ENCODE results near the gene ZNF214. TPM values are rescaled to one million over a fixed set of nuclear protein-coding genes. Genes with fewer than 3 reads are reported as not detected.
A peak's percentile ranks its signal among the peaks of the same experiment; 100 is the strongest.

The ZNF214 gene
- total RNA-seq (2014; rRNA removed; shearing (Covaris generic)): 1.3 and 2.1 TPM in 2 replicates
- polyA plus RNA-seq (2016; fragmentation: Nextera tagmentation; extraction: Ambion mirVana): 1.3 and 2.4 TPM in 2 replicates

- Histone ChIP-seq H4K20me1 (ENCODE audit: insufficient read depth) (no peaks in the 10 kb centered on the region), H3K36me3 (ENCODE audit: low read depth) (no peaks in the 10 kb centered on the region), H3K9ac (peak within 1 kb of the TSS; percentile 85), H3F3A (ENCODE audit: insufficient read depth) (no peaks in the 10 kb centered on the region), H3K9me3 (ENCODE audit: low read depth) (no peaks in the 10 kb centered on the region), H3K4me1 (ENCODE audit: insufficient read depth) (peaks cover 5% of the 10 kb centered on the region), H2AFZ (peak within 1 kb of the TSS; percentile 94), H3K27ac (peak within 1 kb of the TSS; percentile 76), H3K4me3 (peak within 1 kb of the TSS; percentile 87), H3K9me2 (ENCODE audit: insufficient read depth) (no peaks in the 10 kb centered on the region), H3K27me3 (replicated peaks; ENCODE audit: insufficient read depth) (no peaks in the 10 kb centered on the region), H3K4me2 (ENCODE audit: unreplicated experiment) (peak within 1 kb of the TSS; percentile 72), H3K79me2 (ENCODE audit: insufficient read depth) (peaks cover 8% of the 10 kb centered on the region; the same call in 1 of the 2 replicates)
- TF ChIP-seq EZH2 (IDR thresholded peaks at IDR 0.05; ENCODE audit: insufficient read depth, poor library complexity, severe bottlenecking): no peak
- TF ChIP-seq EZH2phosphoT487 (IDR thresholded peaks at IDR 0.05; ENCODE audit: insufficient read depth, low read depth): no peak
- in situ Hi-C loops (cut with MboI): no loop called here
- peak; percentile 97 for DNase-seq
- 2% methylated on average over 39 to 47 of the region's 47 CpGs for WGBS, 2 experiments (ENCODE audit: low coverage in 1 of 2, low lambda C conversion rate in 2 of 2, missing lambda C conversion rate in 2 of 2)
These were observed at the start of gene ZNF214, which contains the start of gene NLRP14 for GRCh38 chr11:7020183-7020917. Gene ZNF214 (minus strand): TSS chr11:7020346. CDS start chr11:7002835, 17,511 bp downstream. Gene NLRP14 (plus strand): TSS chr11:7020479. CDS start chr11:7038587, 18,108 bp downstream.

DNA sequence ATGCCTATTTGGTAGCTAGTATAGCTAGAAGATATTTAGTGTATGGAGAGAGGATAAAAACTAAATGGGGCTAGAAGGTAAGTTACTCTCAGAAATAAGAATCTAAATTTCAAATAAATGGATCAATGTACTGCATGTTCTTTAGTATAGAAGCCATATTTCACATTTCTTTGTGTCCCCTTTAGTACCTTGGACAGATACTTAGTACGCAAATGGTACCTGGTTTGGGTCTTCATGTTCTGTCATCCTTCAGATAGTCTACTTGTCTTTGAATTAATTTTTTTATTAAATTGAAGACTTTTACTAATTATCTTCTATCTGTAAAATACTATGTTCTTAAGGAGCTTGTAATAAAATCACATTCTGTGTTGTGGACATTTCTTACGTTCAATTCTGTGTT lies 42.4 kb upstream of the ZNF214 start:
- TF ChIP-seq EZH2phosphoT487 (IDR thresholded peaks at IDR 0.05; ENCODE audit: insufficient read depth, low read depth) (no peak), EZH2 (IDR thresholded peaks at IDR 0.05; ENCODE audit: insufficient read depth, poor library complexity, severe bottlenecking) (no peak)
- Histone ChIP-seq H3K9me2 (ENCODE audit: insufficient read depth) (no peaks in the 10 kb centered on the region), H4K20me1 (ENCODE audit: insufficient read depth) (no peaks in the 10 kb centered on the region), H2AFZ (no peak overlapping the region), H3K4me2 (ENCODE audit: unreplicated experiment) (no peak overlapping the region), H3K27ac (no peak overlapping the region), H3K36me3 (ENCODE audit: low read depth) (no peaks in the 10 kb centered on the region), H3F3A (ENCODE audit: insufficient read depth) (no peaks in the 10 kb centered on the region), H3K27me3 (replicated peaks; ENCODE audit: insufficient read depth) (no peaks in the 10 kb centered on the region), H3K9ac (no peak overlapping the region), H3K4me3 (no peak overlapping the region), H3K9me3 (ENCODE audit: low read depth) (no peaks in the 10 kb centered on the region), H3K4me1 (ENCODE audit: insufficient read depth) (peaks cover 6% of the 10 kb centered on the region; the same call in 1 of the 2 replicates), H3K79me2 (ENCODE audit: insufficient read depth) (no peaks in the 10 kb centered on the region)
- 80 to 85% methylated on average over 2 of the region's 2 CpGs for WGBS, 2 experiments (ENCODE audit: low coverage in 1 of 2, low lambda C conversion rate in 2 of 2, missing lambda C conversion rate in 2 of 2)
- in situ Hi-C loops (cut with MboI): no loop called here
- no peak for DNase-seq

GRCh38 chr11:7060868-7061267 lies 40.7 kb upstream of the ZNF214 start:
- Histone ChIP-seq H3K4me1 (ENCODE audit: insufficient read depth) (peaks cover 6% of the 10 kb centered on the region; the same call in 1 of the 2 replicates), H3K79me2 (ENCODE audit: insufficient read depth) (no peaks in the 10 kb centered on the region), H3F3A (ENCODE audit: insufficient read depth) (no peaks in the 10 kb centered on the region), H3K4me3 (no peak overlapping the region), H3K27ac (no peak overlapping the region), H3K9me2 (ENCODE audit: insufficient read depth) (no peaks in the 10 kb centered on the region), H3K27me3 (replicated peaks; ENCODE audit: insufficient read depth) (no peaks in the 10 kb centered on the region), H2AFZ (no peak overlapping the region), H3K36me3 (ENCODE audit: low read depth) (no peaks in the 10 kb centered on the region), H3K4me2 (ENCODE audit: unreplicated experiment) (peak overlapping the region; percentile 45), H3K9me3 (ENCODE audit: low read depth) (no peaks in the 10 kb centered on the region), H4K20me1 (ENCODE audit: insufficient read depth) (no peaks in the 10 kb centered on the region), H3K9ac (no peak overlapping the region)
- in situ Hi-C loops (cut with MboI): no loop called here
- WGBS, 2 experiments (ENCODE audit: low coverage in 1 of 2, low lambda C conversion rate in 2 of 2, missing lambda C conversion rate in 2 of 2): 33 to 42% methylated on average over 1 of the region's 1 CpG
- DNase-seq: peak; percentile 87
- TF ChIP-seq EZH2phosphoT487 (IDR thresholded peaks at IDR 0.05; ENCODE audit: insufficient read depth, low read depth): no peak
- TF ChIP-seq EZH2 (IDR thresholded peaks at IDR 0.05; ENCODE audit: insufficient read depth, poor library complexity, severe bottlenecking): no peak

GRCh38 chr11:7057641-7058040 lies 37.5 kb upstream of the ZNF214 start:
- Histone ChIP-seq H2AFZ (no peak overlapping the region), H3K4me2 (ENCODE audit: unreplicated experiment) (no peak overlapping the region), H3K79me2 (ENCODE audit: insufficient read depth) (no peaks in the 10 kb centered on the region), H3K4me1 (ENCODE audit: insufficient read depth) (peaks cover 6% of the 10 kb centered on the region; the same call in 1 of the 2 replicates), H3K27me3 (replicated peaks; ENCODE audit: insufficient read depth) (no peaks in the 10 kb centered on the region), H3K9ac (no peak overlapping the region), H3K4me3 (no peak overlapping the region), H3K9me3 (ENCODE audit: low read depth) (no peaks in the 10 kb centered on the region), H4K20me1 (ENCODE audit: insufficient read depth) (no peaks in the 10 kb centered on the region), H3F3A (ENCODE audit: insufficient read depth) (no peaks in the 10 kb centered on the region), H3K9me2 (ENCODE audit: insufficient read depth) (no peaks in the 10 kb centered on the region), H3K36me3 (ENCODE audit: low read depth) (no peaks in the 10 kb centered on the region), H3K27ac (no peak overlapping the region)
- in situ Hi-C loops (cut with MboI): no loop called here
- no peak for DNase-seq
- 19 to 20% methylated on average over 2 of the region's 2 CpGs for WGBS, 2 experiments (ENCODE audit: low coverage in 1 of 2, low lambda C conversion rate in 2 of 2, missing lambda C conversion rate in 2 of 2)
- TF ChIP-seq EZH2 (IDR thresholded peaks at IDR 0.05; ENCODE audit: insufficient read depth, poor library complexity, severe bottlenecking) (no peak), EZH2phosphoT487 (IDR thresholded peaks at IDR 0.05; ENCODE audit: insufficient read depth, low read depth) (no peak)
